ENCODE data around the gene ZBTB25. TPM values are rescaled to one million over a fixed set of nuclear protein-coding genes. Genes with fewer than 3 reads are reported as not detected.

Gene ZBTB25, protein sequence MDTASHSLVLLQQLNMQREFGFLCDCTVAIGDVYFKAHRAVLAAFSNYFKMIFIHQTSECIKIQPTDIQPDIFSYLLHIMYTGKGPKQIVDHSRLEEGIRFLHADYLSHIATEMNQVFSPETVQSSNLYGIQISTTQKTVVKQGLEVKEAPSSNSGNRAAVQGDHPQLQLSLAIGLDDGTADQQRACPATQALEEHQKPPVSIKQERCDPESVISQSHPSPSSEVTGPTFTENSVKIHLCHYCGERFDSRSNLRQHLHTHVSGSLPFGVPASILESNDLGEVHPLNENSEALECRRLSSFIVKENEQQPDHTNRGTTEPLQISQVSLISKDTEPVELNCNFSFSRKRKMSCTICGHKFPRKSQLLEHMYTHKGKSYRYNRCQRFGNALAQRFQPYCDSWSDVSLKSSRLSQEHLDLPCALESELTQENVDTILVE
- 10 to 100 TPM in 3 of 6 donors, 1 to 10 TPM in 3; 5.9 to 31.4 (median 10.3) TPM for total RNA-seq

DNA sequence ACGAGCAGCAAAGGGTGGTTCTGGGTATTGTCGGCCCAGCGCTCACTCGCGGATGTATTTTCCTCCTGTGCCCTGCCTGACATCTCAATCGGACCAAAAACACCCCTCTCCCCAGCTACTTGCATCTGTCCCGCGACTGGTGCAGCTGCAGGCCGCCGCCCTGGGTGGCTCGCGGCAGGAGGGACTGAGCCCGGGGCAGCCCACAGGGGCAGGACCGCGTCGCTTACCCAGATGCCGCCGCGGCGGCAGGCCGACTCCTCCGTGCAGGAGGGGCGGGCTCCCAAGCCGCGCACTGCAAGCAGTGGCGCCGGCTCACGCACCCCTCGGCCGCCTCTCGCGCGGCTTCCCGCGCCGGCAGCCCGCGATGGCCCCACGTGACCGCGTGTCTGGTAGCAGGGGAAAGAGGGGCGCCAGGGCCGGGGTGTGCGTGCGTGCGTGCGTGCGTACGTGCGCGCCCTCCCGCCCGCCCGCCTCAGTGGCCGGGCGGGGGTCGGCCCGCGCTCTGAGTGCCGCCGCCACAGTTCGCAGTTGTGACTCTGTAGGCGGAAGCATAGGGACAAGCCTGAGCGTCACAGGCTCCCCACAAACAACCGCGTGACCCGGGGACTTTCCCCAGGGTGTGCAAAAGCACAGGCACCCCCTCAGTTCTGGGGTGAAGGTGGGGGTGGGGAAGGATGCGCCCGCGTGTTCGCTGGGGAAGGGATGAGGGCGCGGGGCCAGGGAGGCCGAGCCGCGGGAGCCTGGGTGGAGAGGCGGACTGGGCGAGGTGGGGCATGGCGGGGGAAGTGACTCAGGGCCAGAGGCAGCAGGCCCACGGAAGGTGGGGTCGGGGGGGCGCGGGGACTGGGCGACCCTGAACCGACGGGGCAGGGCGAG, at the start of gene ZBTB25:
ZBTB25 (minus strand) TSS at position 405 of the 876 bp plus-strand sequence. CDS start 13,305 bp downstream, outside the sequence.
- H3K36me3 ChIP-seq = no peaks in the 10 kb centered on the region
- TF ChIP-seq EP300 (IDR thresholded peaks at IDR 0.05) = peak in 1 of 4 donors; percentile 45
- TF ChIP-seq, protein P1, sequence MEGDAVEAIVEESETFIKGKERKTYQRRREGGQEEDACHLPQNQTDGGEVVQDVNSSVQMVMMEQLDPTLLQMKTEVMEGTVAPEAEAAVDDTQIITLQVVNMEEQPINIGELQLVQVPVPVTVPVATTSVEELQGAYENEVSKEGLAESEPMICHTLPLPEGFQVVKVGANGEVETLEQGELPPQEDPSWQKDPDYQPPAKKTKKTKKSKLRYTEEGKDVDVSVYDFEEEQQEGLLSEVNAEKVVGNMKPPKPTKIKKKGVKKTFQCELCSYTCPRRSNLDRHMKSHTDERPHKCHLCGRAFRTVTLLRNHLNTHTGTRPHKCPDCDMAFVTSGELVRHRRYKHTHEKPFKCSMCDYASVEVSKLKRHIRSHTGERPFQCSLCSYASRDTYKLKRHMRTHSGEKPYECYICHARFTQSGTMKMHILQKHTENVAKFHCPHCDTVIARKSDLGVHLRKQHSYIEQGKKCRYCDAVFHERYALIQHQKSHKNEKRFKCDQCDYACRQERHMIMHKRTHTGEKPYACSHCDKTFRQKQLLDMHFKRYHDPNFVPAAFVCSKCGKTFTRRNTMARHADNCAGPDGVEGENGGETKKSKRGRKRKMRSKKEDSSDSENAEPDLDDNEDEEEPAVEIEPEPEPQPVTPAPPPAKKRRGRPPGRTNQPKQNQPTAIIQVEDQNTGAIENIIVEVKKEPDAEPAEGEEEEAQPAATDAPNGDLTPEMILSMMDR (IDR thresholded peaks at IDR 0.05) = no peak
- TF ChIP-seq POLR2AphosphoS5 (IDR thresholded peaks at IDR 0.05) = peak; percentile 58 to 82
- TF ChIP-seq POLR2A (IDR thresholded peaks at IDR 0.05) = peak in 3 of 4 donors; percentile 70 to 97 (median 85)
- peaks cover 43 to 72% (median 52%) of the 10 kb centered on the region in 4 donors for H3K4me1 ChIP-seq
- no peaks in the 10 kb centered on the region for H3K9me3 ChIP-seq
- peak; percentile 96 to 98 for DNase-seq
- peak within 1 kb of the TSS; percentile 42 to 88 (median 65) for H3K4me3 ChIP-seq
- peak within 1 kb of the TSS; percentile 95 to 100 (median 100) for H3K27ac ChIP-seq
- peak; percentile 89 to 93 for ATAC-seq (ENCODE audit: low FRiP score in 2 of 2)
- WGBS, 2 donors = 1 to 3% methylated on average over 6 to 48 of the region's 87 CpGs
- no peaks in the 10 kb centered on the region for H3K27me3 ChIP-seq

DNA sequence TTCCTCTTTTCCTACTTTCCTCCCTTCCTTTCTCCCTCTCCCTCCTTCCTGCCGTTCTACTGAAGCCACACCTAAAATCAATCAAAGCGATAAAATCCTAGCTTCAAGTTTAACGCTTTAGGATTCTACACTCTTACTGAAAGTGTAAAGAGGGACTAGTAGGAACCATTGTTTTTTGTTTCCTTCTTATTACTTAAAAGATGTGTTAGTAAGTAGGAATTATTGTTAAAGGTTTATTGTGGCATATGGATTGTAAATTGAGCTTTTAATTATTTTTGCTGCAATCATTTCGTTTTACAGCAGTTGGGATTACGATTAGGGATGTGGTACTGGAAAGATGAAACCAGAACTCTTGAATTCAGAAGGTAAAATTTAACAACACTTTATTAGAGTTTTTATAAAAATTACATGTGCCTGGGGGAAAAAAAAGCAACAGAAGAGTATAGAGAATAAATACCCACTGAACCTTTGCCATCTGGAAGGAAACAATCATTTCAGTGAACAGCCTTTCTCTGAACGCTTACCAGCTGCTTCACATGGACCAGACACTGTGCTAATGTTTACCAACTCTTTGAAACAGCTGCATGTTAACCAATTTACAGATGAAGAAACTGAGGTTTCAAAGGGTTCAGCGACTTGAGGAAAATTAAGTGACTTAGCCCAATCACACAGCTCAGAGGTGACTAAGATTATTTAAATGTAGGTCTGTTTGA, 47.1 kb upstream of the ZBTB25 start:
- Histone ChIP-seq H3K27ac (no peak overlapping the region), H3K4me1 (peaks cover 12 to 14% (median 13%) of the 10 kb centered on the region in 4 donors), H3K4me3 (peak overlapping the region in 1 of 4 donors; percentile 46), H3K27me3 (no peaks in the 10 kb centered on the region), H3K9me3 (no peaks in the 10 kb centered on the region), H3K36me3 (no peaks in the 10 kb centered on the region)
- 60 to 63% methylated on average over 7 of the region's 7 CpGs for WGBS, 2 donors
- TF ChIP-seq, protein P1 (IDR thresholded peaks at IDR 0.05) = no peak
- no peak for TF ChIP-seq POLR2AphosphoS5 (IDR thresholded peaks at IDR 0.05)
- TF ChIP-seq EP300 (IDR thresholded peaks at IDR 0.05) = no peak
- TF ChIP-seq POLR2A (IDR thresholded peaks at IDR 0.05) = no peak
- no peak for DNase-seq
- no peak for ATAC-seq (ENCODE audit: low FRiP score in 2 of 2)

DNA sequence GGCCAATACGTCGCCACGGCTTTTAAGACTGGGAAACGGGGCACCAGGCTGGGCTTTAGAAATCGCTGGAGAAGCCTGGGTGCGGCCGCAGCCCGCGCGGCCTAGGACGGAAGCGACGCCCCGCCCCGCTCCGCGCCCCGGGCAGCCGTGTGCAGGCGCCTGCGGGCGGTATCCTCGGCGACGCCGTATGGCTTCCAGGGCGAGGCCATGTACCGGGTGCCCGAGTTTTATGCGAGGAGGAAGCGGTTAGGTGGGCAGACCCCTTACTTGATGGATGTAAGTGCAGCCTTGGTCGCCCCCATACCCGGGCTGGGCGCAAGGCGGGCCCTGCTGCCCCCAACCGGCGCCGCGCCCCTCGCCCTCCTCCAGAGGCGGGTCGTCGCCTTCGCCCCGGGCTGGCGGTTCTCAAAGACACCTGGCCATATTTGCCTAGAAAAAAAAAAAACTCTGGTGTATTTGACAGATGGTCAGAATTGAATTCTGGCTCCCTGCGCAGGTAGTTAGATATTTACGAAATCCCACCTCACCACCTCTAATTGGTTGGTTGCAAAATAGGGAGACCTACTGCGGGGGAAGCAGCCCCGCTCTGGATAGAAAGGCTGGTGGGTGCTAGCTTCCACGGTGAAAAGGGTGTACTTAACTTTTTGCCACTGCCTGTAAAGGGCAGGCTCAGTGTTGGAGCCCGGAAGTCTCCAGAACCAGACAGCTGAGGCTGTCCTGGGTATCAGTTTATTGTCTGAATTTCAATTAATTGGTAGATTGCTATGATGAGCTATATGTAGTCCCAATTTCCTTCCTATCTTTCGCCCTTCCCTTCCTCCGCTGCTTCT, 46.4 kb upstream of the ZBTB25 start, which contains the start of gene PPP1R36:
PPP1R36 (plus strand) TSS at position 171 of the 830 bp plus-strand sequence; CDS start at position 208, 37 bp downstream.
- WGBS, 2 donors = 13 to 28% methylated on average over 8 to 30 of the region's 54 CpGs
- Histone ChIP-seq H3K9me3 (no peaks in the 10 kb centered on the region), H3K36me3 (no peaks in the 10 kb centered on the region), H3K27ac (no peak within 1 kb of the TSS), H3K4me1 (peaks cover 12 to 14% (median 13%) of the 10 kb centered on the region in 4 donors), H3K4me3 (peak within 1 kb of the TSS in 3 of 4 donors; percentile 25 to 51 (median 46)), H3K27me3 (no peaks in the 10 kb centered on the region)
- ATAC-seq (ENCODE audit: low FRiP score in 2 of 2) (peak; percentile 75 to 94), DNase-seq (peak; percentile 28 to 93)
- TF ChIP-seq POLR2AphosphoS5 (IDR thresholded peaks at IDR 0.05) = no peak
- TF ChIP-seq, protein P1 (IDR thresholded peaks at IDR 0.05) = peak in 2 of 6 experiments; percentile 19 to 20
- TF ChIP-seq EP300 (IDR thresholded peaks at IDR 0.05) = no peak

DNA sequence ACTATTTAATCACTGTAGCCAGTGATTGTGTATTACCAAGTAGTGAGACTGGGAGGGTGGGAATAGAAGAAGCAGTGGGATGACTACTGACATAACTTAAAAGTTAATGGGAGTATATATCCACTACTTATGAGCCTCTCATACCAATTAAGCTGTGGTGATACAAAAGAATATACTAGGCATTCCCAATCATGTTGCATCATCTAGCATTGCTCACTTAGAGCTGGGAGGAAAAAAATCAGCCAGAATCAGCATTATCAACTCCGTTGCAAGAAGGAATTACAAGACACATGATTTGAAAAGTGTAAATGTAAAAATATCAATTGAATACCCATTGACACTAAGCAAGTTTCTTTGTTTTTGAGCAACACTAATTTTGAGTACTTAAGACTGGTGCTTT, 45.4 kb upstream of the ZBTB25 start:
- ATAC-seq (ENCODE audit: low FRiP score in 2 of 2) = no peak

More for the DNA sequence above, 45.4 kb upstream of the ZBTB25 start:
- Histone ChIP-seq H3K36me3 (no peaks in the 10 kb centered on the region), H3K4me1 (peaks cover 12 to 14% (median 13%) of the 10 kb centered on the region in 4 donors), H3K27me3 (no peaks in the 10 kb centered on the region), H3K4me3 (no peak overlapping the region), H3K27ac (no peak overlapping the region), H3K9me3 (no peaks in the 10 kb centered on the region)
- TF ChIP-seq, protein P1 (IDR thresholded peaks at IDR 0.05) = no peak
- TF ChIP-seq EP300 (IDR thresholded peaks at IDR 0.05) (no peak), POLR2A (IDR thresholded peaks at IDR 0.05) (no peak), POLR2AphosphoS5 (IDR thresholded peaks at IDR 0.05) (no peak)
- WGBS, 2 donors = 85 to 86% methylated on average over 1 of the region's 1 CpG
- no peak for DNase-seq

All from upper lobe of left lung (tissue), 6 donors.